ENCODE measurements around the gene DMD.

Gene DMD

GRCh38 chrX:31245714-31246113 lies 1965.6 kb downstream of the DMD start:
- no peak for TF ChIP-seq CTCF (IDR thresholded peaks at IDR 0.05; ENCODE audit: control insufficient read depth, insufficient read depth, low read depth, low read length, missing control alignments)
- no peak overlapping the region for H3K4me3 ChIP-seq (ENCODE audit: control insufficient read depth, low read depth, low read length)
- no peak for DNase-seq (ENCODE audit: low read depth)

GRCh38 chrX:31243804-31244203 lies 1967.5 kb downstream of the DMD start:
- H3K4me3 ChIP-seq (ENCODE audit: control insufficient read depth, low read depth, low read length) = no peak overlapping the region
- TF ChIP-seq CTCF (IDR thresholded peaks at IDR 0.05; ENCODE audit: control insufficient read depth, insufficient read depth, low read depth, low read length, missing control alignments) = no peak
- no peak for DNase-seq (ENCODE audit: low read depth)

GRCh38 chrX:31240982-31241381 lies 1970.4 kb downstream of the DMD start:
- no peak for DNase-seq (ENCODE audit: low read depth)
- no peak overlapping the region for H3K4me3 ChIP-seq (ENCODE audit: control insufficient read depth, low read depth, low read length)
- TF ChIP-seq CTCF (IDR thresholded peaks at IDR 0.05; ENCODE audit: control insufficient read depth, insufficient read depth, low read depth, low read length, missing control alignments) = no peak

- no peak for DNase-seq (ENCODE audit: low read depth)
- H3K4me3 ChIP-seq (ENCODE audit: control insufficient read depth, low read depth, low read length) = no peak overlapping the region
- no peak for TF ChIP-seq CTCF (IDR thresholded peaks at IDR 0.05; ENCODE audit: control insufficient read depth, insufficient read depth, low read depth, low read length, missing control alignments)
These were observed 1974.2 kb downstream of the DMD start for GRCh38 chrX:31237189-31237588.

GRCh38 chrX:31236231-31236630 lies 1975.1 kb downstream of the DMD start:
- no peak overlapping the region for H3K4me3 ChIP-seq (ENCODE audit: control insufficient read depth, low read depth, low read length)
- TF ChIP-seq CTCF (IDR thresholded peaks at IDR 0.05; ENCODE audit: control insufficient read depth, insufficient read depth, low read depth, low read length, missing control alignments) = no peak
- DNase-seq (ENCODE audit: low read depth) = no peak

GRCh38 chrX:31233941-31234496 lies 1977.3 kb downstream of the DMD start:
- no peak overlapping the region for H3K4me3 ChIP-seq (ENCODE audit: control insufficient read depth, low read depth, low read length)
- no peak for DNase-seq (ENCODE audit: low read depth)
- TF ChIP-seq CTCF (IDR thresholded peaks at IDR 0.05; ENCODE audit: control insufficient read depth, insufficient read depth, low read depth, low read length, missing control alignments) = no peak

GRCh38 chrX:31232506-31232905 lies 1978.8 kb downstream of the DMD start:
- DNase-seq (ENCODE audit: low read depth) = no peak
- TF ChIP-seq CTCF (IDR thresholded peaks at IDR 0.05; ENCODE audit: control insufficient read depth, insufficient read depth, low read depth, low read length, missing control alignments) = no peak
- no peak overlapping the region for H3K4me3 ChIP-seq (ENCODE audit: control insufficient read depth, low read depth, low read length)
